Breast epithelium (tissue), 4 donors: ENCODE results near the gene SPSB1. TPM values are rescaled to one million over a fixed set of nuclear protein-coding genes. Genes with fewer than 3 reads are reported as not detected.

Experiments used
- DNase-seq, 2 donors: peaks; one replicate each; pipeline ENCODE4 v3.0.0-alpha.2; 2019; ENCODE audit warnings: low spot score in 2 of 2
- H3K27ac ChIP-seq, 2 donors: fragments of 200-600 bp; sonication (generic) in 1 of 2; one replicate each; pipeline ENCODE4 v1.5.1; 2016 to 2019; ENCODE audit warnings: mild to moderate bottlenecking in 1 of 2
- H3K27me3 ChIP-seq, 2 donors: fragments of 200-600 bp; sonication (generic) in 1 of 2; one replicate each; pipeline versions ENCODE4 v1.5.1 to v1.6.0; 2017 to 2019; ENCODE audit warnings: control low read depth in 1 of 2, mild to moderate bottlenecking in 1 of 2
- H3K36me3 ChIP-seq: fragments of 200-600 bp; one replicate; pipeline ENCODE4 v1.5.1; 2019
- H3K4me1 ChIP-seq, 2 donors: fragments of 200-600 bp; sonication (generic); one replicate each; pipeline ENCODE4 v1.5.1; 2016 to 2019; ENCODE audit warnings: control low read depth in 1 of 2
- H3K4me3 ChIP-seq, 3 donors: fragments of 200-600 bp; sonication (generic); 1 replicate in 2 of 3; 2 replicates in 1 of 3; pipeline ENCODE4 v1.5.1; 2016 to 2019; ENCODE audit warnings: mild to moderate bottlenecking in 3 of 3, moderate library complexity in 2 of 3
- H3K9me3 ChIP-seq, 2 donors: fragments of 200-600 bp; sonication (generic) in 1 of 2; one replicate each; pipeline ENCODE4 v1.5.1; 2016 to 2019; ENCODE audit warnings: control low read depth in 1 of 2
- POLR2A ChIP-seq: fragments of 450-650 bp; IDR thresholded peaks from one replicate; pipeline ENCODE4 v1.6.1; 2016; ENCODE audit warnings: antibody characterized with exemption, mild to moderate bottlenecking, moderate library complexity
- POLR2AphosphoS5 ChIP-seq, 3 donors: sonication (generic); formaldehyde crosslinking; IDR thresholded peaks; one replicate each; pipeline ENCODE4 v1.6.1; 2017; ENCODE audit warnings: antibody characterized with exemption in 3 of 3
- intact Hi-C: fragments of 100-400 bp; cut with DNase I; formaldehyde crosslinking; loops from one replicate; pipeline ENCODE4 v1.15.1; 2023; ENCODE audit warnings: low total_unique reads
- total RNA-seq, 3 donors: library from RNA; depleted of rRNA; stranded (reverse); fragments of >200 nt; gene quantifications; one replicate each; pipeline ENCODE4 v1.1.0, GENCODE V29; 2016
- TF ChIP-seq, protein P1 (sequence below), 3 donors: fragments of 450-650 bp; IDR thresholded peaks; one replicate each; pipeline ENCODE4 v1.5.1; 2016 to 2017; ENCODE audit warnings: antibody characterized with exemption in 3 of 3, mild to moderate bottlenecking in 3 of 3, moderate library complexity in 3 of 3

The SPSB1 gene
- total RNA-seq, 3 donors from 2014 or later = 30.6 to 52.5 (median 34.4) TPM

- no peak for TF ChIP-seq POLR2A
- TF ChIP-seq POLR2AphosphoS5 (IDR thresholded peaks at IDR 0.05) = no peak
- TF ChIP-seq, protein P1, sequence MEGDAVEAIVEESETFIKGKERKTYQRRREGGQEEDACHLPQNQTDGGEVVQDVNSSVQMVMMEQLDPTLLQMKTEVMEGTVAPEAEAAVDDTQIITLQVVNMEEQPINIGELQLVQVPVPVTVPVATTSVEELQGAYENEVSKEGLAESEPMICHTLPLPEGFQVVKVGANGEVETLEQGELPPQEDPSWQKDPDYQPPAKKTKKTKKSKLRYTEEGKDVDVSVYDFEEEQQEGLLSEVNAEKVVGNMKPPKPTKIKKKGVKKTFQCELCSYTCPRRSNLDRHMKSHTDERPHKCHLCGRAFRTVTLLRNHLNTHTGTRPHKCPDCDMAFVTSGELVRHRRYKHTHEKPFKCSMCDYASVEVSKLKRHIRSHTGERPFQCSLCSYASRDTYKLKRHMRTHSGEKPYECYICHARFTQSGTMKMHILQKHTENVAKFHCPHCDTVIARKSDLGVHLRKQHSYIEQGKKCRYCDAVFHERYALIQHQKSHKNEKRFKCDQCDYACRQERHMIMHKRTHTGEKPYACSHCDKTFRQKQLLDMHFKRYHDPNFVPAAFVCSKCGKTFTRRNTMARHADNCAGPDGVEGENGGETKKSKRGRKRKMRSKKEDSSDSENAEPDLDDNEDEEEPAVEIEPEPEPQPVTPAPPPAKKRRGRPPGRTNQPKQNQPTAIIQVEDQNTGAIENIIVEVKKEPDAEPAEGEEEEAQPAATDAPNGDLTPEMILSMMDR (IDR thresholded peaks at IDR 0.05) = no peak
- Histone ChIP-seq H3K4me1 (peaks cover 0 to 2% of the 10 kb centered on the region in 2 donors), H3K36me3 (no peaks in the 10 kb centered on the region), H3K9me3 (no peaks in the 10 kb centered on the region), H3K27ac (no peak overlapping the region), H3K4me3 (no peak overlapping the region), H3K27me3 (no peaks in the 10 kb centered on the region)
- no peak for DNase-seq
- intact Hi-C loops = no loop called here
Observed at GRCh38 chr1:9418851-9419250, 126.2 kb downstream of the SPSB1 start.

Other genes with a start within 250 kb of the SPSB1 start
- gene SLC2A5, start 223.3 kb upstream of the SPSB1 start, total RNA-seq = 1 to 10 TPM; 2.3 to 2.8 (median 2.7) TPM
- 10 to 100 TPM in 1 of 3 donors, 1 to 10 TPM in 2; 4.3 to 11.7 (median 9.2) TPM for gene GPR157, start 163.8 kb upstream of the SPSB1 start, total RNA-seq
- 10 to 100 TPM; 46.4 to 77.4 (median 49.5) TPM for gene H6PD, start 58.1 kb upstream of the SPSB1 start, total RNA-seq
- 10 to 100 TPM in 2 of 3 donors, 1 to 10 TPM in 1; 8.8 to 17.6 (median 10.7) TPM for gene SLC25A33, start 246.6 kb downstream of the SPSB1 start, total RNA-seq